Upper lobe of right lung (tissue), 1 donor: ENCODE results near the gene LCE1F. TPM values are rescaled to one million over a fixed set of nuclear protein-coding genes. Genes with fewer than 3 reads are reported as not detected.

ENCODE experiments used
- ATAC-seq: fragments of 200-7000 bp; cut with Tn5 transposase; one replicate; pipeline ENCODE4 v1.9.1; 2020; ENCODE audit warnings: mild to moderate bottlenecking, moderate library complexity
- DNase-seq: peaks from one replicate; pipeline ENCODE4 v3.0.0-alpha.2; 2020
- H3K27ac ChIP-seq: fragments of 200-600 bp; one replicate; pipeline ENCODE4 v1.8.0; 2022
- H3K27me3 ChIP-seq: fragments of 200-600 bp; one replicate; pipeline ENCODE4 v1.8.0; 2022; ENCODE audit warnings: mild to moderate bottlenecking
- H3K36me3 ChIP-seq: fragments of 200-600 bp; one replicate; pipeline ENCODE4 v1.8.0; 2022
- H3K4me1 ChIP-seq: fragments of 200-600 bp; one replicate; pipeline ENCODE4 v1.8.0; 2022
- H3K4me3 ChIP-seq: fragments of 200-600 bp; one replicate; pipeline ENCODE4 v1.8.0; 2022; ENCODE audit warnings: mild to moderate bottlenecking
- H3K9me3 ChIP-seq: fragments of 200-600 bp; one replicate; pipeline ENCODE4 v1.8.0; 2022
- CTCF ChIP-seq: fragments of 200-600 bp; IDR thresholded peaks from one replicate; pipeline ENCODE4 v1.8.0; 2022; ENCODE audit warnings: antibody characterized with exemption
- intact Hi-C: fragments of 100-400 bp; cut with DNase I; formaldehyde crosslinking; loops from one replicate; pipeline ENCODE4 v1.11.0; 2022
- total RNA-seq: library from RNA; stranded (reverse); fragmentation: NEBNext Ultra II Directional; extraction: Animal tissue kit (Norgen Biotek cat#: 25700); gene quantifications from one replicate; pipeline ENCODE4 v1.2.1, GENCODE V29; 2021
- donor health status: DM: no; HTN: yes; CAD: no; lungs with severe emphysema.

LCE1F gene
- total RNA-seq, 1 donor from 2014 or later, result not detected

- intact Hi-C loops, result no loop called here
- DNase-seq (no peak), ATAC-seq (no peak)
- no peaks in the 10 kb centered on the region for H3K27me3 ChIP-seq
- no peaks in the 10 kb centered on the region for H3K36me3 ChIP-seq
- TF ChIP-seq CTCF, result no peak
- H3K4me3 ChIP-seq, result no peak overlapping the region
- H3K4me1 ChIP-seq, result no peaks in the 10 kb centered on the region
- no peak overlapping the region for H3K27ac ChIP-seq
- no peaks in the 10 kb centered on the region for H3K9me3 ChIP-seq
Observed at GRCh38 chr1:152801333-152801732, 26.4 kb downstream of the LCE1F start.

GRCh38 chr1:152806576-152806975 lies 31.6 kb downstream of the LCE1F start, which contains the start of gene LCE1C:
Gene LCE1C (minus strand): TSS chr1:152806651. CDS start chr1:152805478, 1,173 bp downstream.
- Histone ChIP-seq H3K4me3 (no peak within 1 kb of the TSS), H3K36me3 (no peaks in the 10 kb centered on the region), H3K4me1 (no peaks in the 10 kb centered on the region), H3K27me3 (peaks cover 3% of the 10 kb centered on the region), H3K9me3 (no peaks in the 10 kb centered on the region), H3K27ac (no peak within 1 kb of the TSS)
- no peak for TF ChIP-seq CTCF
- intact Hi-C loops, result no loop called here
- ATAC-seq (no peak), DNase-seq (no peak)

GRCh38 chr1:152811050-152811449 lies 36.1 kb downstream of the LCE1F start:
- ATAC-seq, result no peak
- intact Hi-C loops, result no loop called here
- H3K36me3 ChIP-seq, result no peaks in the 10 kb centered on the region
- H3K4me1 ChIP-seq, result no peaks in the 10 kb centered on the region
- no peak for DNase-seq
- H3K27me3 ChIP-seq, result peaks cover 3% of the 10 kb centered on the region
- no peak overlapping the region for H3K4me3 ChIP-seq
- H3K27ac ChIP-seq, result no peak overlapping the region
- no peaks in the 10 kb centered on the region for H3K9me3 ChIP-seq
- no peak for TF ChIP-seq CTCF

GRCh38 chr1:152811671-152812070 lies 36.7 kb downstream of the LCE1F start, which contains the start of gene LCE1B:
Gene LCE1B (plus strand): TSS chr1:152811971. CDS start chr1:152812447, 476 bp downstream.
- Histone ChIP-seq H3K27ac (no peak within 1 kb of the TSS), H3K9me3 (no peaks in the 10 kb centered on the region), H3K4me1 (no peaks in the 10 kb centered on the region), H3K27me3 (peaks cover 3% of the 10 kb centered on the region), H3K36me3 (no peaks in the 10 kb centered on the region), H3K4me3 (no peak within 1 kb of the TSS)
- ATAC-seq, result no peak
- TF ChIP-seq CTCF, result no peak
- intact Hi-C loops, result no loop called here
- DNase-seq, result no peak

GRCh38 chr1:152817309-152817708 lies 42.4 kb downstream of the LCE1F start:
- no peaks in the 10 kb centered on the region for H3K27me3 ChIP-seq
- no peaks in the 10 kb centered on the region for H3K9me3 ChIP-seq
- intact Hi-C loops, result no loop called here
- ATAC-seq (no peak), DNase-seq (no peak)
- H3K4me1 ChIP-seq, result no peaks in the 10 kb centered on the region
- no peak for TF ChIP-seq CTCF
- no peak overlapping the region for H3K27ac ChIP-seq
- H3K36me3 ChIP-seq, result no peaks in the 10 kb centered on the region
- no peak overlapping the region for H3K4me3 ChIP-seq

GRCh38 chr1:152823294-152823693 lies 48.4 kb downstream of the LCE1F start:
- TF ChIP-seq CTCF, result no peak

More at GRCh38 chr1:152823294-152823693, 48.4 kb downstream of the LCE1F start:
- Histone ChIP-seq H3K4me1 (no peaks in the 10 kb centered on the region), H3K4me3 (no peak overlapping the region), H3K36me3 (no peaks in the 10 kb centered on the region), H3K27ac (no peak overlapping the region), H3K9me3 (no peaks in the 10 kb centered on the region), H3K27me3 (no peaks in the 10 kb centered on the region)
- DNase-seq (no peak), ATAC-seq (no peak)
- intact Hi-C loops, result no loop called here
